GM21423 (cell line): ENCODE data around the gene LARP1.

Experiments
- ATAC-seq: cut with Tn5 transposase; IDR thresholded peaks from one replicate; pipeline ENCODE4 v1.9.1; 2021; ENCODE audit warnings: mild to moderate bottlenecking, moderate library complexity; ENCODE audit not compliant: unreplicated experiment

Gene LARP1

GRCh38 chr5:154788212-154788611, 33.0 kb downstream of the LARP1 start:
- no peak for ATAC-seq

GRCh38 chr5:154791535-154791934, 36.4 kb downstream of the LARP1 start:
- ATAC-seq = peak; percentile 89

GRCh38 chr5:154793599-154794524, 38.7 kb downstream of the LARP1 start:
- no peak for ATAC-seq

GRCh38 chr5:154794525-154795234, 39.5 kb downstream of the LARP1 start:
- no peak for ATAC-seq

GRCh38 chr5:154795235-154795596, 40.0 kb downstream of the LARP1 start:
- ATAC-seq = no peak

GRCh38 chr5:154797762-154798161, 42.6 kb downstream of the LARP1 start:
- ATAC-seq = no peak

- no peak for ATAC-seq
Observed at GRCh38 chr5:154800582-154800981, 45.4 kb downstream of the LARP1 start.

- no peak for ATAC-seq
Observed at GRCh38 chr5:154801083-154801482, 45.9 kb downstream of the LARP1 start.

GRCh38 chr5:154802050-154802449, 46.9 kb downstream of the LARP1 start:
- ATAC-seq = no peak

GRCh38 chr5:154806176-154806575, 51.0 kb downstream of the LARP1 start:
- no peak for ATAC-seq

GRCh38 chr5:154811239-154811638, 56.1 kb downstream of the LARP1 start:
- ATAC-seq = no peak

- peak; percentile 66 for ATAC-seq
Observed at GRCh38 chr5:154811653-154812465, 56.7 kb downstream of the LARP1 start.

- no peak for ATAC-seq
Observed at GRCh38 chr5:154813158-154813557, 58.0 kb downstream of the LARP1 start.

- ATAC-seq = no peak
Observed at GRCh38 chr5:154813736-154814135, 58.6 kb downstream of the LARP1 start.

GRCh38 chr5:154815025-154815424, 59.8 kb downstream of the LARP1 start:
- ATAC-seq = no peak

GRCh38 chr5:154815684-154816247, 60.6 kb downstream of the LARP1 start:
- no peak for ATAC-seq

GRCh38 chr5:154816891-154817492, 61.8 kb downstream of the LARP1 start:
- ATAC-seq = no peak

- ATAC-seq = no peak
Observed at GRCh38 chr5:154817815-154818214, 62.6 kb downstream of the LARP1 start.

GRCh38 chr5:154818471-154819116, 63.4 kb downstream of the LARP1 start:
- ATAC-seq = no peak

GRCh38 chr5:154819546-154819945, 64.4 kb downstream of the LARP1 start:
- no peak for ATAC-seq
